IMR-90 (cell line): Measurements from ENCODE around the gene TEX13D. TPM values are rescaled to one million over a fixed set of nuclear protein-coding genes. Genes with fewer than 3 reads are reported as not detected.

Experiments
- ATAC-seq: fragments of 200-7000 bp; cut with Tn5 transposase; 2 replicates; pipeline ENCODE4 v1.9.1; 2020; ENCODE audit warnings: low read depth, mild to moderate bottlenecking, moderate library complexity
- BruUV-seq: library from RNA; stranded (reverse); fragments of 400-500 nt; replicated peaks from 2 replicates; lab custom pipeline; 2021; lab: Mats Ljungman, UMichigan
- CTCF ChIA-PET: fragments of 300-600 bp; formaldehyde crosslinking; extraction: SDS; loops from one replicate; lab custom pipeline; 2021; ENCODE audit warnings: antibody characterized with exemption; lab: Yijun Ruan, JAX
- POLR2A ChIA-PET: fragments of 300-600 bp; sonication (Branson Sonifier 250); formaldehyde crosslinking; loops from one replicate; lab custom pipeline; 2022; ENCODE audit warnings: antibody characterized with exemption; ENCODE audit not compliant: unreplicated experiment; lab: Charles Lee
- DNase-seq: peaks from one replicate; pipeline ENCODE4 v3.0.0; 2013
- H2AFZ ChIP-seq: replicated peaks from 2 replicates; pipeline ENCODE3; 2013; ENCODE audit warnings: low read length, mild to moderate bottlenecking; ENCODE audit not compliant: poor library complexity
- H2AK5ac ChIP-seq: 2 replicates; pipeline ENCODE4 v1.6.1; 2013; ENCODE audit warnings: low read depth, low read length, inconsistent platforms
- H2AK9ac ChIP-seq: replicated peaks from 2 replicates; pipeline ENCODE3; 2013; ENCODE audit warnings: mild to moderate bottlenecking, low read depth, low read length, moderate library complexity; ENCODE audit not compliant: poor library complexity
- H2BK120ac ChIP-seq: 2 replicates; pipeline ENCODE4 v1.6.1; 2013; ENCODE audit warnings: low read depth, low read length, inconsistent platforms
- H2BK15ac ChIP-seq: 3 replicates; pipeline ENCODE4 v1.6.1; 2013; ENCODE audit warnings: low read depth, low read length, inconsistent platforms
- H2BK20ac ChIP-seq: 2 replicates; pipeline ENCODE4 v1.6.1; 2013; ENCODE audit warnings: low read depth, mild to moderate bottlenecking, inconsistent platforms, low read length, moderate library complexity
- H2BK5ac ChIP-seq: 2 replicates; pipeline ENCODE4 v1.6.1; 2013; ENCODE audit warnings: mild to moderate bottlenecking, low read depth, low read length, inconsistent platforms; ENCODE audit not compliant: poor library complexity, severe bottlenecking
- H3K14ac ChIP-seq: replicated peaks from 2 replicates; pipeline ENCODE4 v1.6.1; 2013; ENCODE audit warnings: low read depth, low read length, inconsistent platforms
- H3K18ac ChIP-seq: 2 replicates; pipeline ENCODE4 v1.6.1; 2013; ENCODE audit warnings: low read depth, low read length, control low read depth
- H3K23ac ChIP-seq: 2 replicates; pipeline ENCODE4 v1.6.1; 2013; ENCODE audit warnings: low read depth, low read length, inconsistent platforms
- H3K27ac ChIP-seq: 2 replicates; pipeline ENCODE4 v1.5.1; 2013; ENCODE audit warnings: mild to moderate bottlenecking, control low read depth, low read length; ENCODE audit not compliant: insufficient read depth
- H3K27me3 ChIP-seq: 2 replicates; pipeline ENCODE4 v1.6.1; 2013; ENCODE audit warnings: low read length; ENCODE audit not compliant: control insufficient read depth, insufficient read depth
- H3K36me3 ChIP-seq: 2 replicates; pipeline ENCODE4 v1.6.1; 2013; ENCODE audit warnings: low read length, mixed read lengths; ENCODE audit not compliant: control insufficient read depth, insufficient read depth
- H3K4ac ChIP-seq: 2 replicates; pipeline ENCODE4 v1.6.1; 2013; ENCODE audit warnings: low read depth, low read length, inconsistent platforms
- H3K4me1 ChIP-seq: 2 replicates; pipeline ENCODE4 v1.6.1; 2013; ENCODE audit warnings: low read length, mixed read lengths; ENCODE audit not compliant: control insufficient read depth, insufficient read depth
- H3K4me2 ChIP-seq: 2 replicates; pipeline ENCODE4 v1.6.1; 2013; ENCODE audit warnings: low read depth, mild to moderate bottlenecking, control low read depth, low read length, moderate library complexity
- H3K4me3 ChIP-seq: 2 replicates; pipeline ENCODE4 v1.5.1; 2013; ENCODE audit warnings: low read depth, mild to moderate bottlenecking, control low read depth, low read length, moderate library complexity; ENCODE audit not compliant: insufficient read depth
- H3K56ac ChIP-seq: 2 replicates; pipeline ENCODE4 v1.6.1; 2013; ENCODE audit warnings: low read length, inconsistent platforms; ENCODE audit not compliant: insufficient read depth; ENCODE audit errors: extremely low read depth
- H3K79me1 ChIP-seq, 2 experiments: 2 replicates each; pipeline ENCODE4 v1.6.1; 2013; ENCODE audit warnings: low read length in 2 of 2, inconsistent platforms in 1 of 2, low read depth in 1 of 2
- H3K9ac ChIP-seq: 2 replicates; pipeline ENCODE4 v1.6.1; 2013; ENCODE audit warnings: low read depth, low read length, control low read depth
- H3K9me1 ChIP-seq: 2 replicates; pipeline ENCODE4 v1.6.1; 2013; ENCODE audit warnings: low read length, inconsistent platforms; ENCODE audit not compliant: insufficient read depth
- H3K9me3 ChIP-seq: 2 replicates; pipeline ENCODE4 v1.6.1; 2013; ENCODE audit warnings: low read length; ENCODE audit not compliant: control insufficient read depth, insufficient read depth
- H4K20me1 ChIP-seq: 2 replicates; pipeline ENCODE4 v1.6.1; 2013; ENCODE audit warnings: low read length, inconsistent platforms; ENCODE audit not compliant: insufficient read depth
- H4K5ac ChIP-seq: 2 replicates; pipeline ENCODE4 v1.6.1; 2013; ENCODE audit warnings: mild to moderate bottlenecking, low read depth, low read length, control low read depth
- H4K8ac ChIP-seq, 2 experiments: 2 replicates each; pipeline ENCODE4 v1.6.1; 2013; ENCODE audit warnings: low read depth in 2 of 2, low read length in 2 of 2, control low read depth in 1 of 2, inconsistent platforms in 1 of 2
- H4K91ac ChIP-seq: 2 replicates; pipeline ENCODE4 v1.6.1; 2013; ENCODE audit warnings: low read depth, low read length, inconsistent platforms; ENCODE audit not compliant: insufficient read depth
- BHLHE40 ChIP-seq: fragments of 150-350 bp; IDR thresholded peaks from 2 replicates; pipeline ENCODE4 v1.6.1; 2016; ENCODE audit warnings: mild to moderate bottlenecking, low read depth, low read length
- CEBPB ChIP-seq: IDR thresholded peaks from 2 replicates; pipeline ENCODE4 v1.6.1; 2012; ENCODE audit warnings: low read depth, low read length, improper control_type of control experiment
- CHD1 ChIP-seq: IDR thresholded peaks from 2 replicates; pipeline ENCODE4 v1.6.1; 2012; ENCODE audit warnings: low read depth, low read length, improper control_type of control experiment
- CTCF ChIP-seq: conservative IDR thresholded peaks from 2 replicates; pipeline ENCODE4 v1.5.1; 2012; ENCODE audit warnings: mild to moderate bottlenecking, low read depth, low read length, improper control_type of control experiment
- ELK1 ChIP-seq: fragments of 150-350 bp; IDR thresholded peaks from 2 replicates; pipeline ENCODE4 v1.6.1; 2016; ENCODE audit warnings: low read depth, mild to moderate bottlenecking, low read length, moderate library complexity, borderline replicate concordance
- MAFK ChIP-seq: IDR thresholded peaks from 2 replicates; pipeline ENCODE4 v1.6.1; 2012; ENCODE audit warnings: low read depth, low read length, improper control_type of control experiment
- MXI1 ChIP-seq: IDR thresholded peaks from 2 replicates; pipeline ENCODE4 v1.6.1; 2012; ENCODE audit warnings: low read depth, mild to moderate bottlenecking, low read length, moderate library complexity, borderline replicate concordance
- WGBS, 2 experiments: methylation state at CpG; one replicate each; pipeline versions ENCODE4 v1.1.5 to v1.1.7; 2013; ENCODE audit warnings: missing lambda C conversion rate in 2 of 2; ENCODE audit not compliant: insufficient read length in 1 of 2; ENCODE audit errors: extremely low coverage in 2 of 2; 5-methylcytosine and 5-hydroxymethylcytosine counted together
- dilution Hi-C: fragments of 300-500 bp; cut with HindIII; formaldehyde crosslinking; loops from one replicate; pipeline ENCODE4 v1.14.3; 2018; ENCODE audit warnings: low sequenced_read_pairs; ENCODE audit not compliant: unreplicated experiment
- in situ Hi-C: fragments of 300-500 bp; cut with MboI; formaldehyde crosslinking; loops from 3 replicates; pipeline ENCODE4 v1.14.3; 2019; ENCODE audit warnings: low sequenced_read_pairs, inconsistent platforms, mixed read lengths
- intact Hi-C: fragments of 100-400 bp; cut with micrococcal nuclease; formaldehyde crosslinking; loops from 2 replicates; pipeline ENCODE4 v1.10.0; 2022
- polyA plus RNA-seq, 3 experiments: library from polyadenylated mRNA; depleted of rRNA; stranded (reverse); fragments of >200 nt; gene quantifications; 2 replicates each; pipeline ENCODE4 v1.2.3, GENCODE V29; 2012; ENCODE audit warnings: low replicate concordance in 1 of 3
- total RNA-seq: library from RNA; depleted of rRNA; stranded (reverse); fragments of >200 nt; gene quantifications from 2 replicates; pipeline ENCODE4 v1.2.3, GENCODE V29; 2012

Gene TEX13D
- total and polyA plus RNA-seq, 2 of the 4 experiments (the other 2 are of a cell fraction): not detected

GRCh38 chrX:124348182-124348581 lies 15.7 kb downstream of the TEX13D start:
- Histone ChIP-seq H3K27me3 (no peaks in the 10 kb centered on the region), H4K8ac (no peak overlapping the region), H3K4ac (no peak overlapping the region), H2BK15ac (no peak overlapping the region), H3K4me1 (no peaks in the 10 kb centered on the region), H3K9me3 (no peaks in the 10 kb centered on the region), H3K79me1 (no peaks in the 10 kb centered on the region), H2AFZ (no peak overlapping the region), H3K4me2 (no peak overlapping the region), H2BK120ac (no peak overlapping the region), H3K9me1 (no peaks in the 10 kb centered on the region), H3K14ac (no peak overlapping the region), H2BK20ac (no peak overlapping the region), H3K9ac (no peak overlapping the region), H4K20me1 (no peaks in the 10 kb centered on the region), H3K18ac (no peak overlapping the region), H3K27ac (no peak overlapping the region), H3K23ac (no peak overlapping the region), H2AK9ac (no peak overlapping the region), H3K36me3 (no peaks in the 10 kb centered on the region), H3K56ac (no peak overlapping the region), H4K91ac (no peak overlapping the region), H3K4me3 (no peak overlapping the region), H2AK5ac (no peak overlapping the region), H4K5ac (no peak overlapping the region), H2BK5ac (no peak overlapping the region)
- no TSS peak for BruUV-seq
- ChIA-PET POLR2A (no interaction called here), CTCF (no interaction called here)
- DNase-seq (no peak), ATAC-seq (no peak)
- TF ChIP-seq ELK1 (no peak), MAFK (no peak), CHD1 (no peak), BHLHE40 (no peak), CEBPB (no peak), CTCF (no peak), MXI1 (no peak)
- 0% methylated on average over 1 of the region's 5 CpGs; no CpG with 5 or more reads in 1 of the 2 experiments for WGBS, 2 experiments
- dilution Hi-C loops: no loop called here
- in situ Hi-C loops: no loop called here
- intact Hi-C loops: no loop called here
